Measurements from ENCODE around the gene SPEG.

The SPEG gene

DNA sequence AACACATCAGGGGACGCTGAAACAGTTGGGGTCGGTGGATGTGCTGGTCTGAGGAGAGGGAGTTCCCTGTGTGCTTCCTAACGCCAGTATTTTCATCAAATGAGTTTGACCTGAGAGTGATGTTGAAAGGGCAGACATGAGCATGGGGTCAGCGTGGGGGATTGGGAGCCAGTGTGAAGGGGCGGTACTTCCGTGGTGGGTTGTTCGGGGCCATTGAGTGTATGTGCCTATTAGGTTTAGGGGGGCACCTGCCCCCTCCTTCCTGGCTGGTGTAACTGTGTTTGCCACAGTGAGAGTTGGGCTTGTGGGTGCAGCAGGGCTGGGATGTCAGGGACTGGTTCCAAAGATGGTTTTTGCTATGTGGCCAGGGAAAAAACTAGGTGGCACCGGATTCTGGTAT is 24.4 kb downstream of the SPEG start:
- in situ Hi-C loops (cut with MboI; ENCODE audit: low sequenced_read_pairs) = no loop called here

DNA sequence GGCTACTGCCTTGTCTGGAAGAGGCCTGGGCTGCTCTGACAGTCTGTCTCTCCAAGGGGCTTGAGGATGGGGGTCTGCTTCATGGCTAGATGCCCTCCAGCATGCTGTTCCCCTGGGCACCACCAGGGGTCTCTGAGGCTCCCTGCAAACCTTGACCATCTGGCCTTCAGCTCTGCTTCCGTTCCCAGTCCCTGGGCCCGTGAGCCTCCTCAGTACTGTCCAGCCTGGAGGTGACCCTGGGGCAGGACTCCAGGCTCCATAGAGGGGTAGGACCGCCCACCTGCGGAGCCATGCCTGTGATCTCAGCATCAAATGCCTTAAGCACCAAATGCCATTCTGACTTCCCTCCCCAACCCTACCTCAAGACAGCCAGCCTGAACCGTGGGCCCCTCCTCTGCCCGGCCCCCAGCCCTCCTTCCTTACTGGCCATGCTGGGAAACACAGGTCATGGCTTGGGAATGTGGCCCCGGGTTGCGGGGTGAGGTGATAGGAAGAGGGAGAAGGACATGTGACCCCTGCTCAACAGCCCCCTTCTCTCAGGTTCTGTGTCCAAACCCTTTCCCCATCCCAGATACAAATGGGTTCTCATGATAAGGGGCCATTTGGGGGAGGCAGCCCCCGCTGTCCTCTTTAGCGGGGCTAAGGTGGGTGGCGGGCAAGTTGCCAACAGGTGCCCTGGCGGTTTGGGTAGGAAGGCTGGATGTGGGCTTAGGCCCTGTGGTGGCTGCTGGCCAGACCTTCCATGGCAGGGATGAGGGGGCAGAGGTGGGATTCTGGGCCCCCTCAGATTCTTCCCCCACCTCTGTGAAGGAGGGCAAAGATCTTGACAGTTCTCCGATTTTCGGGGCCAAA is 25.0 kb downstream of the SPEG start:
- in situ Hi-C loops (cut with MboI; ENCODE audit: low sequenced_read_pairs) = no loop called here

DNA sequence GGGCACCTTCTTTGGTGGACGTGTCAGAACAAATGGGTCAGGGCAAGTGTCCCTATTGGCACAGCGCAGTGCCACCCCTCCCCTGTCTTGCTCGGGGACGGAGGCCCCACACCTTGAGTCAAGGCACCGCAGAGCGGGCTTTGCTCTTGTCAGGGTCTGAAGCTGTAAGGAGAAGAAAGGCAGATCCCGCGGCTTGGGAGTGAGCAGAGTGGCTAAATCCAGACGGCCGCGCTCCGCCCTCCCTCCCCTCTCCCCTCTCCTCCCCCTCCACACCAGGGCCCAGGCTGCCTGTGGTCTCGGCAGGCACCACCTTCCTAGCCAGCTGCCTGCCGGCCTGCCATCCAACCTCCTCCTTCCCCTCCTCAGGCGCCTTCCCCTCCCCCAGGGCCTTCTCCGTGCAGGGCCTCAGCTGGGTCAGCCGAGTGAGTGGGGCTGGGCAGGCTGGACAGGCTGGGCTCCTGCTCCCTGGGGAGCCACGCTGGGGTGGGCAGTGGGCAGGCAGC is 25.8 kb downstream of the SPEG start:
- in situ Hi-C loops (cut with MboI; ENCODE audit: low sequenced_read_pairs) = no loop called here

DNA sequence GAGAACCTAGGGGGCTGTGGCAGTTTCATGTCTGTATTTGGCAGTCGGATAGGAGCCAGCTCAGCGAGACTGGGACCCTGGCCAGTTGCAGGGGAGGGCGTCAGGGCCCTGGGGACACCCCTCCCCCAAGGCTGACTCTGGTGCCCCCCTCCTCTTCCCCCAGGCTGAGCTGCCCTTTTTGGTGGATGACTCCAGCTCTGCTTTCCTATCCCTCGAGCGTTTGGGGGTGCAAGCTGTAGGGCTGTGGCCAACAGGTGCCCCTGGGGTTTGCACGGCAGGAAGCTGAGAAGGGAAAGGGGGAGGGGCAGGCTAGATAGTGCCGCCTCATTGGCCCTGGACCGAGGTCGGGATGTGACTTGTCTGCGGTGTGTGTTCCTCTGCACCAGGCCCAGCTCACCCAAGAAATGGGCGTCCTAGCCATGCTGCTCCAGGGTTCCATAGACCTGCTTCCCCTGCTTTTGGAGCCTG is 26.4 kb downstream of the SPEG start:
- in situ Hi-C loops (cut with MboI; ENCODE audit: low sequenced_read_pairs) = no loop called here

DNA sequence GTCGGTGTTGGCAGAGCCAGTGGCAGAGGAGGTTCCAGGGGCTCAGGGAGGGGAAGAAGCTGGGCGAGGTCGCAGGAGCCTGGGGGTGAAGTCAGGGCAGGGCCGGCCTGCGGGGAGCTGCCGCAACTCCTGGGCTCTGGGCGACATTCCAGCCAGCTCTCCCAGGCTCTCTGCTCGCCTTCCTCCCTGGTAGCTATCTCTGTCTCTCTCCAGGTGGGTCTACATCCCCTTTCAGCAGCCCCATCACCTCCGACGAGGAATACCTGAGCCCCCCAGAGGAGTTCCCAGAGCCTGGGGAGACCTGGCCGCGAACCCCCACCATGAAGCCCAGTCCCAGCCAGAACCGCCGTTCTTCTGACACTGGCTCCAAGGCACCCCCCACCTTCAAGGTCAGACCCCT is 27.0 kb downstream of the SPEG start:
- in situ Hi-C loops (cut with MboI; ENCODE audit: low sequenced_read_pairs) = no loop called here

DNA sequence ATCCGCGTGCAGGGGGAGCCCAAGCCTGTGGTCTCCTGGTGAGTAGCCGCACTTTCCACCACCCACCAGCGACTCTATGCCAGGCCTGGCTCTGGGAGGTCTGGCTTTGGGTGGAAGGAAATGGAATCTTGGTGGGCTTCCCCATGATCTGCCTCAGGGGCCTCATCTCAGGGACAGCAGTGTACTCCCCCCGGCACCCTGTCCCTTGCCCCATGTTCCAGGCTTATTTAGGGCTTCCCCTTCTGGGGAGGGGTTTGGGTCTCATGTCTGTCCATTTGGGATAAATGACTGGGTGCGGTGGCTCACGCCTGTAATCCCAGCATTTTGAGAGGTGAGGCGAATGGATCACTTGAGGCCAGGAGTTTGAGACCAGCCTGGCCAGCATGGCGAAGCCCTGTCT is 27.7 kb downstream of the SPEG start:
- in situ Hi-C loops (cut with MboI; ENCODE audit: low sequenced_read_pairs) = no loop called here

DNA sequence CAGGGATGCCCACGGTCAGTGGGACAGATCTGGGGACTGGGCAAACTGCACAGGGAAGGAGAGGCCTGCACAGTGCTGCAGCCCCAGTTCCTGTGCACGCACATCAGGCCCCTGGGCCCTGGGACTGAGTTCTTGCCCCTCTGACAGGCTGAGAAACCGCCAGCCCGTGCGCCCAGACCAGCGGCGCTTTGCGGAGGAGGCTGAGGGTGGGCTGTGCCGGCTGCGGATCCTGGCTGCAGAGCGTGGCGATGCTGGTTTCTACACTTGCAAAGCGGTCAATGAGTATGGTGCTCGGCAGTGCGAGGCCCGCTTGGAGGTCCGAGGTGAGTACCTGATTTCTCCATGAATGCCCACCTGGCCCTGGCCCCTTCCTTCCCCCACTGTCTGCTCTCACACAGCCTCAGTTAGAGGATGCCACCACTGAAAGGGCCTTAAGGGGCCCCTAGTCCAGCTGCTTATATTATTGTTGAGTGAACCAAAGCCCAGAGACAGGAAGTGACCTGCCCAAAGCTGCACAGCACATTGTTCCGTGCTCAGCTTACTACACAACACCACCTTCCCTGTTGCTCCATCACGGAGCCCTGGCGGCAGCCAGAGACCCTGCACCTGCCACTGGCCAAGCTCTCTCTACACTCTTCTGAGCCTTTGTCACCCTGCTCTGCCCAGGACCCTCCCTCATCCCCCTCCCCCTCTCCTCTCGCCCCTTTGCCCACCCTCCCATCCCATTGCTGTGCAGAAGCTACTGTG is 29.8 kb downstream of the SPEG start:
- in situ Hi-C loops (cut with MboI; ENCODE audit: low sequenced_read_pairs) = no loop called here

DNA sequence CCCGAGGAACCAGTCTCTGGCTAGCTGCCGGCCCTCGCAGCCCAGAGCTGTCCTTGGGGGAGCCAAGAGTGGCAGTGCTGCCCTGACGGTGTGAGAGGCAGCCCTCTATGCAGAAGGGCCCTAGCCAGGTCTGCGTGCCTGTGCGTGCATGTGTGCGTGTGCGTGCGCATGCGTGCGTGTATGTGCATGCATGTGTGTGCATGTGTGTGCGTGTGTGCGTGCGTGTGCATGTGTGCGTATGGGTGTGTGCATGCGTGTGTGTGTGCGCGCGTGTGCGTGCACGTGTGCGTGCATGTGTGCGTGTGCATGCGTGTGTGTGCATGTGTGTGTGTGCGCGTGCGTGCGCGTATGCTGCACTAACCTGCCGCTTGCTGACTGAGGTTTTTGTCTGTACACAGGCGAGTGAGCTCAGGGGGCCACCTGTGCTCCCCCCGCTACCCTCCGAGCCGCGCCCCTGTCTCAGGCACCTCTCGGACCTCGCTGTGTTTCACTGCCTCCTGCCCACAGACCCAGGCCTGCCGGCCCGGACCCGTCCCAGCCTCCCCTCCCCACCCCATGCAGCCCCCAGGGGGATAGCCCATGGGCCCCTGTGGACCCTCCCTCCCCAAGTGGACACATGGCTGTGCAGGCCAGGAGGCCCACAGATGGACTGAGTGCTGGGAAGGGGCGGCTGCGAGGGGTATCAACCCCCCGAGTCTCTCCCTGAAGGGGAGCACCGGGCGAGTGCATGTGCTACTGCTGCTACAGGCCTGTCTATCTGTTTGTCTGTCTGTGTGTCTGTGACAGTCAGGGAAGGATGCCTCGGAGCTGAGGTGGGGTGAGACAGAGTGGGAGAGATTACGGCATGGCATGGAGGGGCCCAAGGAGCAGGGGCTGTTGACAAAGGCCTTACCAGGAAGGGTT is 31.3 kb downstream of the SPEG start:
- in situ Hi-C loops (cut with MboI; ENCODE audit: low sequenced_read_pairs) = no loop called here

DNA sequence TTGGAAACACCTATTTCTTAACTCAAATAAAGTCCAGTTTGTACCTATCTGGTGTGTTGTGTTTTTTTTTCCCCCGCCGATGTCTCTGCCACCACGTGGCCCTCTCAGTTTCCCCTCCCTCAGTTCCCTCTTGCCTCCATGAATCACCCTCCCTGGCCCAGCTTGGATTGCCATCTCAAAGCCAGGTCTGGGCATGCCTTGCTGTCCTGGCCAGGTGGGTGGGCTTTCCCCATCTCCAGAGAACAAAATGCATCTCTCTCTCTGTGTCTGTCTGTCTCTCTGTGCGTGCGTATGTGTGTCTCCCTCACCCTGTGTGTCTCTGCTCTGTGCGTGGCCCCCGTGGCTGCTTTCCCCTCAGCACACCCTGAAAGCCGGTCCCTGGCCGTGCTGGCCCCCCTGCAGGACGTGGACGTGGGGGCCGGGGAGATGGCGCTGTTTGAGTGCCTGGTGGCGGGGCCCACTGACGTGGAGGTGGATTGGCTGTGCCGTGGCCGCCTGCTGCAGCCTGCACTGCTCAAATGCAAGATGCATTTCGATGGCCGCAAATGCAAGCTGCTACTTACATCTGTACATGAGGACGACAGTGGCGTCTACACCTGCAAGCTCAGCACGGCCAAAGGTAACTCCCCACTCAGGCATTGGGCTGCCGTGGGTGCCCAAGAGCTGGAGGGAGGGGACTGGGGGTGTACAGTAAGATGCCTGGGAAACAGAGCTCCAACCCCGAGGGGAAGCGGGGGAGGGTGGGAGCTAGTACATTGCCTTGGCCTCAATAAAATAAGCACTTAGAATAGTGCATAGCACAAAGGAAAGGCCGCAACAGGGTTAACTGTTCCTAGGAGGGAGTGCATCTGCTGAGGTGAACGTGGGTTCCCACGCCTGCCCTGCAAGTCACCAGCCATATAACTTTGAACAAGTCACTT is 32.4 kb downstream of the SPEG start:
- in situ Hi-C loops (cut with MboI; ENCODE audit: low sequenced_read_pairs) = no loop called here

DNA sequence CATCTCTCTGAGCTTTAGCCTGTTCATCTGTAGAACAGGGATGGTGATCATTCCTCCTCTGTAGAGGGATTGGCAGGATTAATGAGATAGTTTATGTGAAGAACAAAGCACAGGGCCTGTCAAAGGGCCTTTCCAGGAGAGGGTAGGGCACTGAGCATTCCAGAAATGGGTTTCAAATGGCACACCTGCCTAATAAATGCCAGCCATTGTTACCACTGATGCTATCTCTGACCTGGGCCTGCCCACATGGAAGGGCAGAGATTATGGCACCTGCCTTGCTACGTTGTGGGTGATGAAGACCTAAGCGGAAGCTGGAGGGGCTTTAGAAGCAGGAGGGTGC is 33.1 kb downstream of the SPEG start:
- in situ Hi-C loops (cut with MboI; ENCODE audit: low sequenced_read_pairs) = no loop called here

DNA sequence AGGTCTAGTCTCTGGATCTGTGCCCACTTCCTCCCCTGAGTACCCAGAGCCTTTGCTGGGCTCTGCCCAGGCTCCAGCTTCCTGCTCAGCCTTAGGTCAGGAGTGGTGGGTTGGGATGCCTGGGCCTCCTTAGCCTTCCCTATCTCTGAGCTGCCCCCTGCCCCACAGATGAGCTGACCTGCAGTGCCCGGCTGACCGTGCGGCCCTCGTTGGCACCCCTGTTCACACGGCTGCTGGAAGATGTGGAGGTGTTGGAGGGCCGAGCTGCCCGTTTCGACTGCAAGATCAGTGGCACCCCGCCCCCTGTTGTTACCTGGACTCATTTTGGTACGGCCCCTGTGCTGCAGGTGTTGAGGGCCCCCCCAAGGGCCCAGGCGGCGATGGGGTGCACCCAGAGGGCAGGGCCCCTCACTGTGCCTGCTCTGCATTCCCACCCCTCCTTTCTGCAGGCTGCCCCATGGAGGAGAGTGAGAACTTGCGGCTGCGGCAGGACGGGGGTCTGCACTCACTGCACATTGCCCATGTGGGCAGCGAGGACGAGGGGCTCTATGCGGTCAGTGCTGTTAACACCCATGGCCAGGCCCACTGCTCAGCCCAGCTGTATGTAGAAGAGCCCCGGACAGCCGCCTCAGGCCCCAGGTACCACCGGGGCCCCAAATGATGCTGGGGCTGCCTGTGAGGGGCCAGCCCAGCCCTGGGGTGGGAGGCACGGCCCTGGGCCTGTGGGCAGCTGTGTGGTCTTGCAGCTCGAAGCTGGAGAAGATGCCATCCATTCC is 34.0 kb downstream of the SPEG start:
- in situ Hi-C loops (cut with MboI; ENCODE audit: low sequenced_read_pairs) = no loop called here

DNA sequence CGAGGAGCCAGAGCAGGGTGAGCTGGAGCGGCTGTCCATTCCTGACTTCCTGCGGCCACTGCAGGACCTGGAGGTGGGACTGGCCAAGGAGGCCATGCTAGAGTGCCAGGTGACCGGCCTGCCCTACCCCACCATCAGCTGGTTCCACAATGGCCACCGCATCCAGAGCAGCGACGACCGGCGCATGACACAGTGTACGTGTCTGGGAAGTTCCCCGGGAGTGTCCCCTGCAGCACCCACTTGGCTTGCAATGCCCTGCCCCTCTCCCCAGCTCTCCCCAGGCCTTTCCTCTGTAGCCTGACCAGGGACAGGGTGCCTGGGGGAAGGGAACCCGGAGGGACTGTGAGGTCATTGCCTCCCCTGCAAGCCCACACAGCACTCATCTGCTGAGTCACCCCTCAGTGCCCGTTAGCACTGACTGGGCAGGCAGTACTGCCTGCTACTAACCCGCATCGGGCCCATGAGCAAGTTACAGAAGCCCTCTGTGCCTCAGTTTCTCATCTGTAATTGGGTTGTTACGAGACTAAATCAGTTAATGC is 34.6 kb downstream of the SPEG start:
- in situ Hi-C loops (cut with MboI; ENCODE audit: low sequenced_read_pairs) = no loop called here

DNA sequence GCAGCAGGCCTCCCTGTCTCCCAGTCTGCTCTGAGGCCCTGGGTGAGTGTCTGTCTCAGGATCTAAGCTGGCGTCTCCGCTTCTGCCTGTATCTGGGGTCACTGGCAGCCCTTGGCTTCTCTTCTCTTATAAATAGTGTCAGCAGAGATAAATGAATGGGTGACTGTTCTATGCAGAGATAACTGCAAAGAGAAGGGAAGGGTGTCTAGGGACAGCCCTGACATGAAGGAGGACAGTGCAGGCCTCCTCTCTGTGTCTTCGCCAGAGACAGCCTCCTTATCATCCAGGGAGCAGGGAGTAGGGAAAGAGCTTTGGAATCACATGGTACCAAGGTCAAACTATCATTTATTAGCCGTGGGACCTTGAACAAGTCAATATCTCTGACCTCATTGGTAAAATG is 35.8 kb downstream of the SPEG start:
- in situ Hi-C loops (cut with MboI; ENCODE audit: low sequenced_read_pairs) = no loop called here

DNA sequence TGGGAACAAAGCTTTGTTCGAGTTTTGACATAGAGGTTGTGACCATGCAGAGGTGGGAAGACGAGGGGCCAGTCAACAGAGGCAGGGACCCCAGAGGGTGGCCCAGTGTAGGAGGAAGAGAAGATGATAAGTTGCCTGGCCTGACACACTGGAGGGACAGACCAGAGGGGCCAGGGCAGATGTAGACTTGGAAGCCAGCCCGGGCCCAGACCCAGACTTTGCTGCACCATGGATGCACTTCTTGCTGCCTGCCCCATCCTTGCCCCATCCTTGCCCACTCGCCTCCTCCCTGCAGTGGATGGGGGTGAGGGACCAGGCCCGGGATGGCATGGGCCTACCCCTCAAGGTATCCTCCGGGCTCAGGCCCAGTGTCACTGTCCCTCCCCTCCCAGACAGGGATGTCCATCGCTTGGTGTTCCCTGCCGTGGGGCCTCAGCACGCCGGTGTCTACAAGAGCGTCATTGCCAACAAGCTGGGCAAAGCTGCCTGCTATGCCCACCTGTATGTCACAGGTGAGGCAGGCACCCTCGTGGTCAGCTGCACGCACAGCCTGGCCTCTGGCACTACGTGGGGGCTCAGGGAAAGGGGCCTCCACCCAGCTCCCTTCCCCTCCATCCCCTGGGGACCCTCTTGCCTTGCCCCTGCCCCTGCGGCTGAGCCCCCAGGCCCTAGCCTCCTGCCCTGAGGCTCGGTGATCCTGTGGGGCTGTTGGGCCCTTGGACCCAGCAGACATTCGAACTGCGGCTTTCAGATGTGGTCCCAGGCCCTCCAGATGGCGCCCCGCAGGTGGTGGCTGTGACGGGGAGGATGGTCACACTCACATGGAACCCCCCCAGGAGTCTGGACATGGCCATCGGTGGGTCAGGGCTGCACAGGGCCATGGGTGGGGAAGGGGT is 37.1 kb downstream of the SPEG start:
- in situ Hi-C loops (cut with MboI; ENCODE audit: low sequenced_read_pairs) = no loop called here

DNA sequence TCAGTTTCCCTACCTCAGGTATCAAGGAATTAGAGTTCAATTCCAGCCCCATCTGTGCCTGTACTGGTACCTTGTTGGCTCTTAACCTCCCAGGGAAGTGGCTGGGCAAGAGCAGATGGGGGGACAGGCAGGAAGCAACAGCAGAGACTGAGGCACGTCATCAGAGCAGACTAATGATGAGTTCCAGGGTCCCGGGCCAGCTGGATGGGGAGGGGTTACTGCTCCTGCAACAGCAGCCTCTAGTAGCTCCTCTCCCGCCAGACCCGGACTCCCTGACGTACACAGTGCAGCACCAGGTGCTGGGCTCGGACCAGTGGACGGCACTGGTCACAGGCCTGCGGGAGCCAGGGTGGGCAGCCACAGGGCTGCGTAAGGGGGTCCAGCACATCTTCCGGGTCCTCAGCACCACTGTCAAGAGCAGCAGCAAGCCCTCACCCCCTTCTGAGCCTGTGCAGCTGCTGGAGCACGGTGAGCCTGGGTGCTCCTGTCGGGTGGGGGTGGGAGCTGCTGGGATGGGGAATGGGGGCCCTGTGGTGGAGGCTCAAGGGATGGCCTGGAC is 38.1 kb downstream of the SPEG start:
- in situ Hi-C loops (cut with MboI; ENCODE audit: low sequenced_read_pairs) = no loop called here

DNA sequence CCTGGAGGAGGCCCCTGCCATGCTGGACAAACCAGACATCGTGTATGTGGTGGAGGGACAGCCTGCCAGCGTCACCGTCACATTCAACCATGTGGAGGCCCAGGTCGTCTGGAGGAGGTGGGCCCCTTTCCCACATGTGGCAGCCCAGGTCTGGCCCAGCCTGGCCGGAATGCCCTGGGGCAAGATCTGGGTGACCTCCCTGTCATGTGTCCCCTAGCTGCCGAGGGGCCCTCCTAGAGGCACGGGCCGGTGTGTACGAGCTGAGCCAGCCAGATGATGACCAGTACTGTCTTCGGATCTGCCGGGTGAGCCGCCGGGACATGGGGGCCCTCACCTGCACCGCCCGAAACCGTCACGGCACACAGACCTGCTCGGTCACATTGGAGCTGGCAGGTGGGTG is 38.9 kb downstream of the SPEG start:
- in situ Hi-C loops (cut with MboI; ENCODE audit: low sequenced_read_pairs) = no loop called here

DNA sequence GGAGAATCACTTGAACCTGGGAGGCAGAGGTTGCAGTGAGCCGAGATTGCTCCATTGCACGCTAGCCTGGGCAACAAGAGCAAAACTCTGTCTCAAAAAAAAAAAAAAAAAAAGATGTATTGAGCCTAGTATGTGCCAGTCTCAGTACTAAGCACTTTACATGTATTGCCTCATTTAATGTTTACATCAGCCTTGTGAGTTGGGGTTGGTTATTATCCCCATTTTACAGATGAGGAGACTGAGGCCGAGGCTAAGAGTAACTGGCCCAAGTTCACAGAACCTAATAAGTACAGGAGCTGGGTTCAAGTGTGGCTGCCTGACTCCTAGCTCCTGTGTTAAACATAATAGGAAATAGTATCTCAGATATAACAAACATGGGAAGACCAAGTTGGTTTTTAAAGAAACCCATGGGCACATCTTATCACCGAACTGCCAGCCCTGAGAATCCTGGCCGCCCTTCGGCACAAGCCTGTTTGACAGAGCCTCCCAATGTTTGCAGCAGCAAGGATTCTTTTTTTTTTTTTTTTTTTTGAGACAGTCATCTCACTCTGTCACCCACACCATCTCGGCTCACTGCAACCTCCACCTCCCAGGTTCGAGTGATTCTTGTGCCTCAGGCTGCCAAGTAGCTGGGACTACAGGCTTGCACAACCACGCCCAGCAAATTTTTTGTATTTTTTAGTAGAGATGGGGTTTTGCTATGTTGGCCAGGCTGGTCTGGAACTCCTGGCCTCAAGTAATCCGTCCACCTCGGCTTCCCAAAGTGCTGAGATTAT is 39.8 kb downstream of the SPEG start:
- in situ Hi-C loops (cut with MboI; ENCODE audit: low sequenced_read_pairs) = no loop called here

Data from HL-60/S4 treated with phorbol 12-myristate 13-acetate at 8.2 ng/mL for 4 days and 3 days (cell line).